PFSK-1 (cell line): ENCODE results near the gene CAPN14.

Source experiments
- FOXP2 ChIP-seq: optimal IDR thresholded peaks from 2 replicates; pipeline ENCODE3; 2011; ENCODE audit warnings: borderline replicate concordance, control low read depth, inconsistent platforms; ENCODE audit not compliant: insufficient read depth; ENCODE audit errors: extremely low read length, extremely low read depth
- POLR2AphosphoS5 ChIP-seq: IDR thresholded peaks from 2 replicates; pipeline ENCODE4 v1.6.1; 2012; ENCODE audit warnings: low read depth, mild to moderate bottlenecking, control low read depth, low read length, moderate library complexity
- SIN3A ChIP-seq: IDR thresholded peaks from 2 replicates; pipeline ENCODE4 v1.6.1; 2012; ENCODE audit warnings: mild to moderate bottlenecking, low read length, moderate library complexity, borderline replicate concordance; ENCODE audit not compliant: insufficient read depth
- TAF1 ChIP-seq: IDR thresholded peaks from 2 replicates; pipeline ENCODE4 v1.6.1; 2012; ENCODE audit warnings: low read length, control low read depth, borderline replicate concordance; ENCODE audit not compliant: insufficient read depth
- TF ChIP-seq, protein P1 (sequence below), 2 experiments: IDR thresholded peaks; 2 replicates each; pipeline versions ENCODE4 v1.6.1 to v1.8.0; 2011 to 2012; ENCODE audit warnings: low read depth in 2 of 2, low read length in 2 of 2, control low read depth in 1 of 2, inconsistent platforms in 1 of 2, mild to moderate bottlenecking in 1 of 2, moderate library complexity in 1 of 2; ENCODE audit not compliant: insufficient read depth in 1 of 2

Gene CAPN14

DNA sequence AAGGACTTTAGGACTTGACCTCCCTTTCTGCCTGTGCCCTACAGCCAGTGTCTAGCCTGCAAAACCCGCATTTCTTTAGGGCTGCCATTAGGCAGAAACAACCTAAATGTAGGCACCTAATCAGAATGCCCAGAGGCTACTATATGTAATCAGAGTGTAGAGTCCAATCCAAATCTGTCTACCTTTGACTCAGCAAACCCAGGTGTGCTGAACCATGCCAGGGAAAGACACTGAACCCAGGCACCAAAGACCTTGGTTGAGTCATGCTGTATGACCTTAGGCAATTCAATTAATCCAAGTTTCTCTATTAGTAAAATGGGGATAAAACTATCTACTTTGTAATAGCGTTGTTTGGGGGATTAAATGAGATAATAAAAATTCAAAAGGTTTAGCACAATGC lies 20.7 kb downstream of the CAPN14 start:
- no peak for TF ChIP-seq POLR2AphosphoS5
- no peak for TF ChIP-seq TAF1
- TF ChIP-seq, protein P1, sequence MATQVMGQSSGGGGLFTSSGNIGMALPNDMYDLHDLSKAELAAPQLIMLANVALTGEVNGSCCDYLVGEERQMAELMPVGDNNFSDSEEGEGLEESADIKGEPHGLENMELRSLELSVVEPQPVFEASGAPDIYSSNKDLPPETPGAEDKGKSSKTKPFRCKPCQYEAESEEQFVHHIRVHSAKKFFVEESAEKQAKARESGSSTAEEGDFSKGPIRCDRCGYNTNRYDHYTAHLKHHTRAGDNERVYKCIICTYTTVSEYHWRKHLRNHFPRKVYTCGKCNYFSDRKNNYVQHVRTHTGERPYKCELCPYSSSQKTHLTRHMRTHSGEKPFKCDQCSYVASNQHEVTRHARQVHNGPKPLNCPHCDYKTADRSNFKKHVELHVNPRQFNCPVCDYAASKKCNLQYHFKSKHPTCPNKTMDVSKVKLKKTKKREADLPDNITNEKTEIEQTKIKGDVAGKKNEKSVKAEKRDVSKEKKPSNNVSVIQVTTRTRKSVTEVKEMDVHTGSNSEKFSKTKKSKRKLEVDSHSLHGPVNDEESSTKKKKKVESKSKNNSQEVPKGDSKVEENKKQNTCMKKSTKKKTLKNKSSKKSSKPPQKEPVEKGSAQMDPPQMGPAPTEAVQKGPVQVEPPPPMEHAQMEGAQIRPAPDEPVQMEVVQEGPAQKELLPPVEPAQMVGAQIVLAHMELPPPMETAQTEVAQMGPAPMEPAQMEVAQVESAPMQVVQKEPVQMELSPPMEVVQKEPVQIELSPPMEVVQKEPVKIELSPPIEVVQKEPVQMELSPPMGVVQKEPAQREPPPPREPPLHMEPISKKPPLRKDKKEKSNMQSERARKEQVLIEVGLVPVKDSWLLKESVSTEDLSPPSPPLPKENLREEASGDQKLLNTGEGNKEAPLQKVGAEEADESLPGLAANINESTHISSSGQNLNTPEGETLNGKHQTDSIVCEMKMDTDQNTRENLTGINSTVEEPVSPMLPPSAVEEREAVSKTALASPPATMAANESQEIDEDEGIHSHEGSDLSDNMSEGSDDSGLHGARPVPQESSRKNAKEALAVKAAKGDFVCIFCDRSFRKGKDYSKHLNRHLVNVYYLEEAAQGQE (IDR thresholded peaks at IDR 0.05; ENCODE audit: insufficient read depth in 1 of 2, low read depth in 2 of 2, low read length in 2 of 2), result no peak
- no peak for TF ChIP-seq SIN3A
- TF ChIP-seq FOXP2, result no peak

DNA sequence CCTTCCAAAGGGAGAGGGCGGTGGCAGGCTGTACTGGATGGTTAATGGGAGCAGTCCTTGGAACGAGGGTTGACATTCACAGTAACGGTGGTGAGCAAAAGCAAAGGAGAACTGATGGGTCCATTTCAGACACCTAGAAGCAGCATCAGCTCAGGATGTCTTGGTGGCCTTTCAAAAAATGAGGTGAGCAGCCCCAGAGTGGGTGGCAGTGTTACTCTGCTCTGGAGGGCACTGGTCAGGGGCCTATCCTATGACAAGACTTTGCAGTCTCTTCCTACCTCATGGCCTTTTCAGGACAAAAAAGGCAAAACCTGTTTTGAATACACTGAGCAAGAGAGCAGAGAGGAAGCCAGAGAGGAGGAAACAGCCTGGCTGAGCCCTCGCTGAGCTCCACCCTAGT lies 23.5 kb downstream of the CAPN14 start:
- TF ChIP-seq, protein P1 (IDR thresholded peaks at IDR 0.05; ENCODE audit: insufficient read depth in 1 of 2, low read depth in 2 of 2, low read length in 2 of 2), result no peak
- TF ChIP-seq FOXP2 (no peak), TAF1 (no peak), SIN3A (no peak), POLR2AphosphoS5 (no peak)

DNA sequence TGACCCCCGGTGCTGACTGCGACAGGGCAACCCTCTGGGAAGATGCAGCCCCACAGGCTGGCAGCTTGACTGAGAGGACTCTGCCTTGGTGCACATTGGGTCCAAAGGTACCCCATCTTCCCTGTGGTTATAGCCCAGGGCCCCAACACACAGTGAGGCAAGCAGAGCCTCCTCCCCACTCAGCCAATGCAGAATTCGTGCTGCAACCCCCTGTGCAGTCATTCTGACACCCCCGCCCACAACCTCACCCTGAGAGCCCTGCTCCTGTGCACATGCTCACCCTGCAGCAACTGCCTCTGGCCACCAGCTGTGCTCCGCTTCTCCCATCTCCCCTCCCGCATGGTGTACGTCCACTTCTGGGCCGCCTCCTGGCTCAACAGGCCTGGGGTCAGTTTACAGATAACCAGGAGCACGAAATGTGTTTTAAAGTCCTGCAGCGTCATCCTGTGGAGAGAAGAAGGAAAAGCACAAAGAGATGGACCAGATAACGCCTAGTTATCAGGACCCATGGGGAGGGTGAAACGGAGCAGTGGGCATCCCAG lies 24.4 kb downstream of the CAPN14 start:
- TF ChIP-seq TAF1 (no peak), POLR2AphosphoS5 (no peak), FOXP2 (no peak), SIN3A (no peak)
- TF ChIP-seq, protein P1 (IDR thresholded peaks at IDR 0.05; ENCODE audit: insufficient read depth in 1 of 2, low read depth in 2 of 2, low read length in 2 of 2), result no peak

DNA sequence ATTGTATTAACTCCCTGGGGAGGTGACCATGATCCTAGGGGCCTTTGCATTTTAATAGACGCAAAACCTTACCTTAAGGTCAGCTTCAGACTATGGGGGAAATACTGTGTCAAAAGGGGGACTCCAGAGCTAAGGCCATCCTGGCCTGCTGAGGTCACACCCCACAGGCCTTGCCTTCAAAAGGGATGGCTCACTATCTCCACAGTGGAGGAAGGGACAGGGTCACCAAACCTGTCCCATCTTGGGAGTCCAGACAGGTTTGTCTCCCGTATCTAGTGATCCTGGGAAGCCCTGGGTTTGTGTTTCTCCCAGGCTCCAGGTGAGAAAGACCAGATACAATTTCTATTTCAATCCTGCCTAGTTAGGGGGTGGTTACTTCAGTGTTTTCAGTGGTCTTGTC lies 24.9 kb downstream of the CAPN14 start:
- TF ChIP-seq, protein P1 (IDR thresholded peaks at IDR 0.05; ENCODE audit: insufficient read depth in 1 of 2, low read depth in 2 of 2, low read length in 2 of 2), result no peak
- no peak for TF ChIP-seq SIN3A
- no peak for TF ChIP-seq FOXP2
- TF ChIP-seq TAF1, result no peak
- no peak for TF ChIP-seq POLR2AphosphoS5

DNA sequence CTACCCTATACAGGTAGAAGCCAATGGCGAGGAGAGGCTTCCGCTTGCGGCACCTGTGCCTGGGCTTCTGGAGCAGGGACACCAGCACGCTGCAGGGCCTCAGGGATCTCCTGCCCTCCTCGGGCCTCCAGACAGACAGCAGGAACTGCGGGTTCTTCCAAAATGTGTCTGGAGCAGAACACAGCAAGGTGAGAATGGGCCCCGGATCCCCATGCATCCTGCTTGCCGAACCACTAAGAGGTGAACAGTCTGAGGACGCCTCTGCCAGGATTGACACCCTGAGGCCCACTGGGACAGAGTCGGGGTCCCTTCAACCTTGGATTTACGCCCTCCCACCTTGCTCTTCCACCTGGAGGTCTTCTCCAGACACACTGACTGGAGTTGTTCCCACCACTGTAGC lies 25.4 kb downstream of the CAPN14 start:
- TF ChIP-seq TAF1, result no peak
- TF ChIP-seq FOXP2, result no peak
- TF ChIP-seq POLR2AphosphoS5, result no peak
- TF ChIP-seq SIN3A, result no peak
- TF ChIP-seq, protein P1 (IDR thresholded peaks at IDR 0.05; ENCODE audit: insufficient read depth in 1 of 2, low read depth in 2 of 2, low read length in 2 of 2), result no peak
